Neural crest cell (in vitro differentiated cells): Measurements from ENCODE around the gene BABAM2. TPM values are rescaled to one million over a fixed set of nuclear protein-coding genes. Genes with fewer than 3 reads are reported as not detected.

ENCODE experiments used
- DNase-seq: peaks from one replicate; pipeline ENCODE4 v3.0.0; 2021; ENCODE audit warnings: low read depth, mixed read lengths, low spot score
- H3K27ac Mint-ChIP-seq: one replicate; pipeline ENCODE4 v1.8.0; 2021; ENCODE audit warnings: mild to moderate bottlenecking, mixed read lengths; ENCODE audit not compliant: unreplicated experiment
- H3K27me3 Mint-ChIP-seq: 2 replicates; pipeline ENCODE4 v1.8.0; 2021; ENCODE audit warnings: low read depth, mild to moderate bottlenecking, mixed read lengths
- H3K36me3 Mint-ChIP-seq: 2 replicates; pipeline ENCODE4 v1.8.0; 2021; ENCODE audit warnings: low read depth, mild to moderate bottlenecking, mixed read lengths
- H3K4me1 Mint-ChIP-seq: 2 replicates; pipeline ENCODE4 v1.8.0; 2021; ENCODE audit warnings: mixed read lengths
- H3K4me3 Mint-ChIP-seq: one replicate; pipeline ENCODE4 v1.8.0; 2021; ENCODE audit warnings: mild to moderate bottlenecking, mixed read lengths
- H3K9me3 Mint-ChIP-seq: 2 replicates; pipeline ENCODE4 v1.8.0; 2021; ENCODE audit warnings: mixed read lengths
- total RNA-seq: library from RNA; stranded (reverse); gene quantifications from 2 replicates; pipeline ENCODE4 v1.2.1, GENCODE V29; 2021
- TF ChIP-seq, protein P1 (sequence below): fragments of 200-600 bp; sonication (generic); conservative IDR thresholded peaks from 2 replicates; pipeline ENCODE4 v1.5.0; 2021; ENCODE audit warnings: antibody characterized with exemption, mild to moderate bottlenecking

The BABAM2 gene
- total RNA-seq, 1 donor from 2014 or later: 28.6 TPM

DNA sequence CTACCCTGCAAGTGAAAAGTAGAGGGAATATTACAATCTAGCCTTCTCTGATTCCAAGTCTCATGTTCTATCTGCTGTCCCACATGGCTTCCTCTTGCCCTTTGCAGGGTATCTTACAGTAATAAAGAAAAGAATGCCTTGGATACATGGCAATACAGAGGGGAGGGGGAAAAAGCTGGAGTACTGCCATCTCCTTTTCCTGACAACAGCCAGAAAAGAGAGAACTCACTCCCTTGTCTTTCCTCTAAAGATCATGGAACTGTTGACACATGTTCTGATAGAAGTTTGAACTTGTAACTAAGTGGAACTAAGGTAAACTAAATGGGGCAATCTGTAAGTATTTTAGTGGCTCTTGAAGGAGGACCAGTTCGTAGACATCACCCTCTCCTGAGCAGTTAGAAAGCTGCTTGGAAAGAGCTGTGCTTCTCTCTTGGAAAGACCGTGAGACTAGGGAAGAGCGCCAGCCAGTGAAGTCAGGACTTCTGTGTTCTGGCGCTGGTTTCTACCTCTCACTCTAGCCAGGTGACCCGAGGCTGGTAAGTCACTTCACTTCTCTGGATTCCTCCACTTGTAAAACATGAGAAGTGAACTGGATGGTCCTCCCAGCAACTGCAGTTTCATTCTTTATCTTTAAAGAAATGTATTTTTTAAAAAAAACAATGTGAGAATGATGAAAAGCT is 259.8 kb downstream of the BABAM2 start:
- H3K27me3 Mint-ChIP-seq: no peaks in the 10 kb centered on the region
- H3K4me3 Mint-ChIP-seq: no peak overlapping the region
- H3K36me3 Mint-ChIP-seq: peaks cover 6% of the 10 kb centered on the region
- no peak overlapping the region for H3K27ac Mint-ChIP-seq
- peaks cover 2% of the 10 kb centered on the region for H3K9me3 Mint-ChIP-seq
- TF ChIP-seq, protein P1, sequence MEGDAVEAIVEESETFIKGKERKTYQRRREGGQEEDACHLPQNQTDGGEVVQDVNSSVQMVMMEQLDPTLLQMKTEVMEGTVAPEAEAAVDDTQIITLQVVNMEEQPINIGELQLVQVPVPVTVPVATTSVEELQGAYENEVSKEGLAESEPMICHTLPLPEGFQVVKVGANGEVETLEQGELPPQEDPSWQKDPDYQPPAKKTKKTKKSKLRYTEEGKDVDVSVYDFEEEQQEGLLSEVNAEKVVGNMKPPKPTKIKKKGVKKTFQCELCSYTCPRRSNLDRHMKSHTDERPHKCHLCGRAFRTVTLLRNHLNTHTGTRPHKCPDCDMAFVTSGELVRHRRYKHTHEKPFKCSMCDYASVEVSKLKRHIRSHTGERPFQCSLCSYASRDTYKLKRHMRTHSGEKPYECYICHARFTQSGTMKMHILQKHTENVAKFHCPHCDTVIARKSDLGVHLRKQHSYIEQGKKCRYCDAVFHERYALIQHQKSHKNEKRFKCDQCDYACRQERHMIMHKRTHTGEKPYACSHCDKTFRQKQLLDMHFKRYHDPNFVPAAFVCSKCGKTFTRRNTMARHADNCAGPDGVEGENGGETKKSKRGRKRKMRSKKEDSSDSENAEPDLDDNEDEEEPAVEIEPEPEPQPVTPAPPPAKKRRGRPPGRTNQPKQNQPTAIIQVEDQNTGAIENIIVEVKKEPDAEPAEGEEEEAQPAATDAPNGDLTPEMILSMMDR: no peak
- no peaks in the 10 kb centered on the region for H3K4me1 Mint-ChIP-seq
- DNase-seq: no peak

DNA sequence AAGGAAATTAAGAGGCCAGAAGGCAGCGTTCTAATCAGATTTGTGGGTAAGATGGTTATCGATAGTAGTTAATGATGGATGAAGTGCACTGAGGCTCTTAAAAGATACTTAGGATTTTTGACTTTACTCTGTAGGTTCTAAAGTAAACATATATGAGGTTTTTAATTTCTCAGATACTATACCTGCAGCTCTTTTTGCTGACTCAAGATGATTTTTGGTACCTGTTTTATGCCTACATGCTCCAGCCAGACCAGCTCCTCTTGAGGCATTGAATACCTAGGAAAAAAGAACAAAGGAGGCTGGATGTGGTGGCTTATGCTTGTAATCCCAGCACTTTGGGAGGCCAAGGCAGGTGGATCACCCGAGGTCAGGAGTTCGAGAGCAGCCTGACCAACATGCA is 260.5 kb downstream of the BABAM2 start:
- Mint-ChIP-seq H3K27ac (no peak overlapping the region), H3K27me3 (no peaks in the 10 kb centered on the region), H3K36me3 (peaks cover 10% of the 10 kb centered on the region), H3K9me3 (peaks cover 4% of the 10 kb centered on the region), H3K4me3 (no peak overlapping the region), H3K4me1 (no peaks in the 10 kb centered on the region)
- TF ChIP-seq, protein P1: no peak
- no peak for DNase-seq

DNA sequence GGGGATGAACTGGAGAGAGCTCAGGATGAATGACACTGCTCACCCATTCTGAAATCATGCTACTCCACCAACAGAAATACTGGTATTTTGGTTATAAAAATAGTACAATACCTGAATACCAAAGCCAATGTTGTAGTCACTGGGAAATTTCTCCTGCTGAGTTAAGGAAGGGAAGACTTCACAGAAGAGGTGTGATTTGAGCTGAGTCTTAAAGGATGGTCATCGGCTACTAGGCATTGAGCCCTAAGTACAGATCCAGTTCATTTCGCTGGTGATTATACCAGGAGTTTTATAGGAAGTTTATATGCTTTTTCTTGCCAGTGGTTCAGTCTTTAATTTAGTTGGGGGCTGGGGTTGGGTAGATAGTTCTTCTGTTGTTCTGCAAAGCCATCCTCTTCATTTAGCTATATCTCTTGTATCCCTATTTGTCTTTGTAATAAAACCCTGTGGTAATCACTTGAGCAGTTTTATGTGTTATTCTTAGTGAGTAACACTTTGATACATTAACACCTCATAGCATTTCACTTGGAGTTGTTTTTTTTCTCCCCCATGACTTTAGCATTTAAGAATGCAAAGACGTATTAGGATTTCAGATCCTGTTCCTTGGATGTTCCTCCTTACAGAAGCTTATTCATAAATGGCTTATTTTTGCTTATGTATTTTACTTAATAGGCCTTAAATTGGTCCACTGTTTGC is 262.2 kb downstream of the BABAM2 start:
- no peak for DNase-seq
- Mint-ChIP-seq H3K9me3 (peaks cover 3% of the 10 kb centered on the region), H3K4me1 (no peaks in the 10 kb centered on the region), H3K27me3 (no peaks in the 10 kb centered on the region), H3K27ac (peak overlapping the region; percentile 24), H3K36me3 (peaks cover 9% of the 10 kb centered on the region), H3K4me3 (no peak overlapping the region)
- TF ChIP-seq, protein P1: no peak

DNA sequence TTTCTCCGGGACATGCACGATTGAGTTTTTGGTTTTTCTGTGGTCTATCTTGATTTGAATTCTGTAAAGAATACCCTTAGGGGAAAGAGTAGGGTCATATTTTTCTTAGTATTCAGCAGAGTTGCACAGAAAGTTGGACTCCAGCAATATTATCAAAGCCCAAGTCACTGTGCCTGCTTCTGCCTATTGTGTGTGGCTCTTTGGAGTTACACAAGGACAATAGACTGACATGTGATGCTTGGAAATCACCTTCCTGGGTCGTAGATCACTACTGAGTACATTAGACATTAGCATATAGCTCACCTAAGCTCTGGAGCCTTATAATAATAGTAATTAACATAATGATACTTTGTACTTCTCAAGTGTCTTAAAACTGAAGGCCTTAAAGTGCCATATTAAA is 263.3 kb downstream of the BABAM2 start:
- Mint-ChIP-seq H3K27me3 (no peaks in the 10 kb centered on the region), H3K36me3 (peaks cover 9% of the 10 kb centered on the region), H3K4me1 (no peaks in the 10 kb centered on the region), H3K4me3 (no peak overlapping the region), H3K27ac (no peak overlapping the region), H3K9me3 (peaks cover 3% of the 10 kb centered on the region)
- TF ChIP-seq, protein P1: no peak
- no peak for DNase-seq

DNA sequence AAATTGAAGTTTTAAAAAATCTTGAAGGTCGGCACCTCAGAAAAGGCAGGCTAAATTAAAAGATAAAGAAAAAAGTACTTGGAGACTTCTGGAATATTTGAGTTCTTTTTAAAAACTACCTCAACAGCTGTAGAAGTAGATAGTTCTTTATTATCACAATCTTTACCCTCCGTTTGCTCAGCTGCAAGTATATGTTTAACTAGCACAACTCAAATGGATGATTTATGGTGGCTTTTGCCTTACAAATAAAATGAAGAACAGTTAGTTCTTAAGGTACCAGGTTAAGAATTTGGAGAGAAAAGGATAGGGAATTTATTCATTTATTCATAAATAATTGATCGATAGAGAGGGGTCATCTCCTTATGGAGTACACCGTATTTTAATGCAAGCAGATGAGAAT is 264.6 kb downstream of the BABAM2 start:
- TF ChIP-seq, protein P1: no peak
- Mint-ChIP-seq H3K27ac (no peak overlapping the region), H3K4me3 (no peak overlapping the region), H3K36me3 (peaks cover 11% of the 10 kb centered on the region), H3K27me3 (no peaks in the 10 kb centered on the region), H3K9me3 (peaks cover 3% of the 10 kb centered on the region), H3K4me1 (no peaks in the 10 kb centered on the region)
- DNase-seq: no peak
